Keratinocyte (primary cell): ENCODE measurements around the gene KLF2.

Experiments used
- EZH2 ChIP-seq: IDR thresholded peaks from one replicate; pipeline ENCODE4 v1.6.1; 2012; ENCODE audit warnings: inconsistent platforms, mild to moderate bottlenecking, low read length, moderate library complexity
- TF ChIP-seq, protein P1 (sequence below), 3 experiments: IDR thresholded peaks in 1 of 3; conservative IDR thresholded peaks in 1 of 3; optimal IDR thresholded peaks in 1 of 3; 2 replicates in 2 of 3; 3 replicates in 1 of 3; pipeline versions ENCODE3 to v1.5.1; 2011; ENCODE audit warnings: low read length in 3 of 3, mild to moderate bottlenecking in 3 of 3, moderate library complexity in 2 of 3, control low read depth in 1 of 3, inconsistent platforms in 1 of 3; ENCODE audit not compliant: insufficient read depth in 2 of 3; ENCODE audit errors: extremely low read depth in 1 of 3

DNA sequence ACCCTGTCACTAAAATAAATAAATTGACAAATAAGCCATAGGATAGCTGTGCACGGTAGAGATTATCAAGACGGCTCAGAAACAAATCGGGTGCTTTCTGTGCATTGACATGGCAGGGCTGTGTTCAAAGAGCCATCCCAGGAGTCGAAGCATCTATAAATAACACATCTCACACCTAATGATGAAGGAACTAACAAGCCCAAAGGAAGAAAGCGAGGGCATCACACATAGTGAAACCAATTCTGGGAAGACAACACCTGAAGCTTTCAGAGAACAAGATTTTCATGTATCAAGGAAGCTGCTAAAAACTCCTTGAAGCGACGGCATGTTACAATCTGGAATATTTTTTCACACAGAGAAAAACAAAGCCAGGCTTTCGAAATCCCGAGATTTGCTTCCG is 36.1 kb downstream of the KLF2 start:
- TF ChIP-seq, protein P1, sequence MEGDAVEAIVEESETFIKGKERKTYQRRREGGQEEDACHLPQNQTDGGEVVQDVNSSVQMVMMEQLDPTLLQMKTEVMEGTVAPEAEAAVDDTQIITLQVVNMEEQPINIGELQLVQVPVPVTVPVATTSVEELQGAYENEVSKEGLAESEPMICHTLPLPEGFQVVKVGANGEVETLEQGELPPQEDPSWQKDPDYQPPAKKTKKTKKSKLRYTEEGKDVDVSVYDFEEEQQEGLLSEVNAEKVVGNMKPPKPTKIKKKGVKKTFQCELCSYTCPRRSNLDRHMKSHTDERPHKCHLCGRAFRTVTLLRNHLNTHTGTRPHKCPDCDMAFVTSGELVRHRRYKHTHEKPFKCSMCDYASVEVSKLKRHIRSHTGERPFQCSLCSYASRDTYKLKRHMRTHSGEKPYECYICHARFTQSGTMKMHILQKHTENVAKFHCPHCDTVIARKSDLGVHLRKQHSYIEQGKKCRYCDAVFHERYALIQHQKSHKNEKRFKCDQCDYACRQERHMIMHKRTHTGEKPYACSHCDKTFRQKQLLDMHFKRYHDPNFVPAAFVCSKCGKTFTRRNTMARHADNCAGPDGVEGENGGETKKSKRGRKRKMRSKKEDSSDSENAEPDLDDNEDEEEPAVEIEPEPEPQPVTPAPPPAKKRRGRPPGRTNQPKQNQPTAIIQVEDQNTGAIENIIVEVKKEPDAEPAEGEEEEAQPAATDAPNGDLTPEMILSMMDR (optimal IDR thresholded peaks at IDR 0.05 in 1 of 3, IDR thresholded peaks at IDR 0.05 in 1 of 3, conservative IDR thresholded peaks at IDR 0.05 in 1 of 3; ENCODE audit: extremely low read depth in 1 of 3, insufficient read depth in 2 of 3, low read length in 3 of 3) = no peak
- no peak for TF ChIP-seq EZH2
